SK-N-SH treated with all-trans-retinoic acid at 6 μM for 48 hours (cell line): ENCODE measurements around the gene STK26.

Experiments
- ARNTL ChIP-seq: fragments of 450-650 bp; formaldehyde crosslinking; IDR thresholded peaks from 2 replicates; pipeline ENCODE4 v1.5.0; 2020; ENCODE audit warnings: low read depth, mild to moderate bottlenecking, moderate library complexity, borderline replicate concordance
- BACH2 ChIP-seq: fragments of 250-450 bp; sonication (Bioruptor Pico); IDR thresholded peaks from 2 replicates; pipeline ENCODE4 v1.9.0; 2021; ENCODE audit warnings: mild to moderate bottlenecking, borderline replicate concordance
- CREB5 ChIP-seq: fragments of 250-450 bp; sonication (Bioruptor Pico); IDR thresholded peaks from 2 replicates; pipeline ENCODE4 v1.5.1; 2020; ENCODE audit warnings: low read depth, mild to moderate bottlenecking, moderate library complexity
- CSDC2 ChIP-seq: fragments of 250-450 bp; sonication (Bioruptor Pico); IDR thresholded peaks from 2 replicates; pipeline ENCODE4 v1.5.0; 2020; ENCODE audit warnings: mild to moderate bottlenecking, moderate library complexity
- CSRNP3 ChIP-seq: fragments of 250-450 bp; sonication (Bioruptor Pico); IDR thresholded peaks from 2 replicates; pipeline ENCODE4 v1.5.1; 2021; ENCODE audit warnings: mild to moderate bottlenecking, moderate library complexity
- ESRRG ChIP-seq: fragments of 250-450 bp; sonication (Bioruptor Pico); IDR thresholded peaks from 2 replicates; pipeline ENCODE4 v1.6.1; 2021; ENCODE audit warnings: mild to moderate bottlenecking
- ISL1 ChIP-seq: fragments of 250-450 bp; sonication (Bioruptor Pico); IDR thresholded peaks from 2 replicates; pipeline ENCODE4 v2.1.2; 2022; ENCODE audit warnings: mild to moderate bottlenecking, moderate library complexity
- RARB ChIP-seq: fragments of 250-450 bp; sonication (Bioruptor Pico); IDR thresholded peaks from 2 replicates; pipeline ENCODE4 v1.8.0; 2021; ENCODE audit warnings: mild to moderate bottlenecking, moderate library complexity
- TOX ChIP-seq: fragments of 250-450 bp; sonication (Bioruptor Pico); IDR thresholded peaks from 2 replicates; pipeline ENCODE4 v1.8.0; 2021; ENCODE audit warnings: mild to moderate bottlenecking, moderate library complexity, borderline replicate concordance
- TSHZ2 ChIP-seq: fragments of 250-450 bp; sonication (Bioruptor Pico); IDR thresholded peaks from 2 replicates; pipeline ENCODE4 v1.5.0; 2020; ENCODE audit warnings: mild to moderate bottlenecking, moderate library complexity
- ZFP3 ChIP-seq: fragments of 250-450 bp; sonication (Bioruptor Pico); IDR thresholded peaks from 2 replicates; pipeline ENCODE4 v1.5.0; 2020; ENCODE audit warnings: mild to moderate bottlenecking, moderate library complexity
- ZFP30 ChIP-seq: fragments of 450-650 bp; formaldehyde crosslinking; IDR thresholded peaks from 2 replicates; pipeline ENCODE4 v1.5.0; 2022; ENCODE audit warnings: mild to moderate bottlenecking, moderate library complexity
- ZNF565 ChIP-seq: fragments of 450-650 bp; formaldehyde crosslinking; conservative IDR thresholded peaks from 2 replicates; pipeline ENCODE4 v1.5.0; 2020; ENCODE audit warnings: low read depth, mild to moderate bottlenecking, moderate library complexity
- ZNF70 ChIP-seq: fragments of 450-650 bp; formaldehyde crosslinking; IDR thresholded peaks from 2 replicates; pipeline ENCODE4 v1.5.0; 2020; ENCODE audit warnings: mild to moderate bottlenecking, moderate library complexity

GRCh38 chrX:132046533-132046932 is 23.4 kb downstream of the STK26 start:
- no peak for TF ChIP-seq ZFP3 (CRISPR knock-in tag)
- no peak for TF ChIP-seq ZNF565
- TF ChIP-seq CREB5 (CRISPR knock-in tag), result no peak
- no peak for TF ChIP-seq ZFP30 (CRISPR knock-in tag)
- no peak for TF ChIP-seq TOX
- TF ChIP-seq TSHZ2 (CRISPR knock-in tag), result no peak
- no peak for TF ChIP-seq BACH2 (CRISPR knock-in tag)
- TF ChIP-seq CSRNP3 (CRISPR knock-in tag), result no peak
- no peak for TF ChIP-seq ISL1 (CRISPR knock-in tag)
- no peak for TF ChIP-seq ESRRG
- TF ChIP-seq ARNTL, result no peak
- TF ChIP-seq ZNF70, result no peak
- TF ChIP-seq CSDC2 (CRISPR knock-in tag), result no peak
- TF ChIP-seq RARB (CRISPR knock-in tag), result no peak
